IMR-90 (cell line): ENCODE data around the gene MED13. TPM values are rescaled to one million over a fixed set of nuclear protein-coding genes. Genes with fewer than 3 reads are reported as not detected.

Experiments
- ATAC-seq: fragments of 200-7000 bp; cut with Tn5 transposase; 2 replicates; pipeline ENCODE4 v1.9.1; 2020; ENCODE audit warnings: low read depth, mild to moderate bottlenecking, moderate library complexity
- BruUV-seq: library from RNA; stranded (reverse); fragments of 400-500 nt; replicated peaks from 2 replicates; lab custom pipeline; 2021; lab: Mats Ljungman, UMichigan
- CTCF ChIA-PET: fragments of 300-600 bp; formaldehyde crosslinking; extraction: SDS; loops from one replicate; lab custom pipeline; 2021; ENCODE audit warnings: antibody characterized with exemption; lab: Yijun Ruan, JAX
- POLR2A ChIA-PET: fragments of 300-600 bp; sonication (Branson Sonifier 250); formaldehyde crosslinking; loops from one replicate; lab custom pipeline; 2022; ENCODE audit warnings: antibody characterized with exemption; ENCODE audit not compliant: unreplicated experiment; lab: Charles Lee
- DNase-seq: peaks from one replicate; pipeline ENCODE4 v3.0.0; 2013
- H2AFZ ChIP-seq: replicated peaks from 2 replicates; pipeline ENCODE3; 2013; ENCODE audit warnings: low read length, mild to moderate bottlenecking; ENCODE audit not compliant: poor library complexity
- H2AK5ac ChIP-seq: 2 replicates; pipeline ENCODE4 v1.6.1; 2013; ENCODE audit warnings: low read depth, low read length, inconsistent platforms
- H2AK9ac ChIP-seq: replicated peaks from 2 replicates; pipeline ENCODE3; 2013; ENCODE audit warnings: mild to moderate bottlenecking, low read depth, low read length, moderate library complexity; ENCODE audit not compliant: poor library complexity
- H2BK120ac ChIP-seq: 2 replicates; pipeline ENCODE4 v1.6.1; 2013; ENCODE audit warnings: low read depth, low read length, inconsistent platforms
- H2BK15ac ChIP-seq: 3 replicates; pipeline ENCODE4 v1.6.1; 2013; ENCODE audit warnings: low read depth, low read length, inconsistent platforms
- H2BK20ac ChIP-seq: 2 replicates; pipeline ENCODE4 v1.6.1; 2013; ENCODE audit warnings: low read depth, mild to moderate bottlenecking, inconsistent platforms, low read length, moderate library complexity
- H2BK5ac ChIP-seq: 2 replicates; pipeline ENCODE4 v1.6.1; 2013; ENCODE audit warnings: mild to moderate bottlenecking, low read depth, low read length, inconsistent platforms; ENCODE audit not compliant: poor library complexity, severe bottlenecking
- H3K14ac ChIP-seq: replicated peaks from 2 replicates; pipeline ENCODE4 v1.6.1; 2013; ENCODE audit warnings: low read depth, low read length, inconsistent platforms
- H3K18ac ChIP-seq: 2 replicates; pipeline ENCODE4 v1.6.1; 2013; ENCODE audit warnings: low read depth, low read length, control low read depth
- H3K23ac ChIP-seq: 2 replicates; pipeline ENCODE4 v1.6.1; 2013; ENCODE audit warnings: low read depth, low read length, inconsistent platforms
- H3K27ac ChIP-seq: 2 replicates; pipeline ENCODE4 v1.5.1; 2013; ENCODE audit warnings: mild to moderate bottlenecking, control low read depth, low read length; ENCODE audit not compliant: insufficient read depth
- H3K27me3 ChIP-seq: 2 replicates; pipeline ENCODE4 v1.6.1; 2013; ENCODE audit warnings: low read length; ENCODE audit not compliant: control insufficient read depth, insufficient read depth
- H3K36me3 ChIP-seq: 2 replicates; pipeline ENCODE4 v1.6.1; 2013; ENCODE audit warnings: low read length, mixed read lengths; ENCODE audit not compliant: control insufficient read depth, insufficient read depth
- H3K4ac ChIP-seq: 2 replicates; pipeline ENCODE4 v1.6.1; 2013; ENCODE audit warnings: low read depth, low read length, inconsistent platforms
- H3K4me1 ChIP-seq: 2 replicates; pipeline ENCODE4 v1.6.1; 2013; ENCODE audit warnings: low read length, mixed read lengths; ENCODE audit not compliant: control insufficient read depth, insufficient read depth
- H3K4me2 ChIP-seq: 2 replicates; pipeline ENCODE4 v1.6.1; 2013; ENCODE audit warnings: low read depth, mild to moderate bottlenecking, control low read depth, low read length, moderate library complexity
- H3K4me3 ChIP-seq: 2 replicates; pipeline ENCODE4 v1.5.1; 2013; ENCODE audit warnings: low read depth, mild to moderate bottlenecking, control low read depth, low read length, moderate library complexity; ENCODE audit not compliant: insufficient read depth
- H3K56ac ChIP-seq: 2 replicates; pipeline ENCODE4 v1.6.1; 2013; ENCODE audit warnings: low read length, inconsistent platforms; ENCODE audit not compliant: insufficient read depth; ENCODE audit errors: extremely low read depth
- H3K79me1 ChIP-seq, 2 experiments: 2 replicates each; pipeline ENCODE4 v1.6.1; 2013; ENCODE audit warnings: low read length in 2 of 2, inconsistent platforms in 1 of 2, low read depth in 1 of 2
- H3K9ac ChIP-seq: 2 replicates; pipeline ENCODE4 v1.6.1; 2013; ENCODE audit warnings: low read depth, low read length, control low read depth
- H3K9me1 ChIP-seq: 2 replicates; pipeline ENCODE4 v1.6.1; 2013; ENCODE audit warnings: low read length, inconsistent platforms; ENCODE audit not compliant: insufficient read depth
- H3K9me3 ChIP-seq: 2 replicates; pipeline ENCODE4 v1.6.1; 2013; ENCODE audit warnings: low read length; ENCODE audit not compliant: control insufficient read depth, insufficient read depth
- H4K20me1 ChIP-seq: 2 replicates; pipeline ENCODE4 v1.6.1; 2013; ENCODE audit warnings: low read length, inconsistent platforms; ENCODE audit not compliant: insufficient read depth
- H4K5ac ChIP-seq: 2 replicates; pipeline ENCODE4 v1.6.1; 2013; ENCODE audit warnings: mild to moderate bottlenecking, low read depth, low read length, control low read depth
- H4K8ac ChIP-seq, 2 experiments: 2 replicates each; pipeline ENCODE4 v1.6.1; 2013; ENCODE audit warnings: low read depth in 2 of 2, low read length in 2 of 2, control low read depth in 1 of 2, inconsistent platforms in 1 of 2
- H4K91ac ChIP-seq: 2 replicates; pipeline ENCODE4 v1.6.1; 2013; ENCODE audit warnings: low read depth, low read length, inconsistent platforms; ENCODE audit not compliant: insufficient read depth
- BHLHE40 ChIP-seq: fragments of 150-350 bp; IDR thresholded peaks from 2 replicates; pipeline ENCODE4 v1.6.1; 2016; ENCODE audit warnings: mild to moderate bottlenecking, low read depth, low read length
- CEBPB ChIP-seq: IDR thresholded peaks from 2 replicates; pipeline ENCODE4 v1.6.1; 2012; ENCODE audit warnings: low read depth, low read length, improper control_type of control experiment
- CHD1 ChIP-seq: IDR thresholded peaks from 2 replicates; pipeline ENCODE4 v1.6.1; 2012; ENCODE audit warnings: low read depth, low read length, improper control_type of control experiment
- CTCF ChIP-seq: conservative IDR thresholded peaks from 2 replicates; pipeline ENCODE4 v1.5.1; 2012; ENCODE audit warnings: mild to moderate bottlenecking, low read depth, low read length, improper control_type of control experiment
- ELK1 ChIP-seq: fragments of 150-350 bp; IDR thresholded peaks from 2 replicates; pipeline ENCODE4 v1.6.1; 2016; ENCODE audit warnings: low read depth, mild to moderate bottlenecking, low read length, moderate library complexity, borderline replicate concordance
- FOS ChIP-seq: fragments of 150-350 bp; IDR thresholded peaks from 2 replicates; pipeline ENCODE4 v1.6.1; 2016; ENCODE audit warnings: low read depth, low read length
- MAFK ChIP-seq: IDR thresholded peaks from 2 replicates; pipeline ENCODE4 v1.6.1; 2012; ENCODE audit warnings: low read depth, low read length, improper control_type of control experiment
- MAZ ChIP-seq: IDR thresholded peaks from 2 replicates; pipeline ENCODE4 v1.6.1; 2012; ENCODE audit warnings: low read depth, mild to moderate bottlenecking, low read length, improper control_type of control experiment, moderate library complexity, borderline replicate concordance
- MXI1 ChIP-seq: IDR thresholded peaks from 2 replicates; pipeline ENCODE4 v1.6.1; 2012; ENCODE audit warnings: low read depth, mild to moderate bottlenecking, low read length, moderate library complexity, borderline replicate concordance
- NFE2L2 ChIP-seq: fragments of 150-350 bp; IDR thresholded peaks from 2 replicates; pipeline ENCODE4 v1.6.1; 2016; ENCODE audit warnings: low read depth, mild to moderate bottlenecking, low read length
- POLR2A ChIP-seq: IDR thresholded peaks from 2 replicates; pipeline ENCODE4 v1.6.1; 2012; ENCODE audit warnings: mild to moderate bottlenecking, low read depth, low read length
- RAD21 ChIP-seq: IDR thresholded peaks from 2 replicates; pipeline ENCODE4 v1.6.1; 2012; ENCODE audit warnings: low read length, improper control_type of control experiment
- RCOR1 ChIP-seq: IDR thresholded peaks from 2 replicates; pipeline ENCODE4 v1.6.1; 2012; ENCODE audit warnings: mild to moderate bottlenecking, low read length, improper control_type of control experiment; ENCODE audit not compliant: insufficient replicate concordance
- RFX5 ChIP-seq: IDR thresholded peaks from 2 replicates; pipeline ENCODE4 v1.8.0; 2012; ENCODE audit warnings: low read depth, mild to moderate bottlenecking, low read length, moderate library complexity
- SMC3 ChIP-seq: fragments of 150-350 bp; IDR thresholded peaks from 2 replicates; pipeline ENCODE4 v1.6.1; 2016; ENCODE audit warnings: low read depth, mild to moderate bottlenecking, antibody characterized with exemption, low read length, moderate library complexity
- USF2 ChIP-seq: fragments of 150-350 bp; IDR thresholded peaks from 2 replicates; pipeline ENCODE4 v1.6.1; 2017; ENCODE audit warnings: mild to moderate bottlenecking, antibody characterized with exemption, low read length, low read depth
- WGBS, 2 experiments: methylation state at CpG; one replicate each; pipeline versions ENCODE4 v1.1.5 to v1.1.7; 2013; ENCODE audit warnings: missing lambda C conversion rate in 2 of 2; ENCODE audit not compliant: insufficient read length in 1 of 2; ENCODE audit errors: extremely low coverage in 2 of 2; 5-methylcytosine and 5-hydroxymethylcytosine counted together
- dilution Hi-C: fragments of 300-500 bp; cut with HindIII; formaldehyde crosslinking; loops from one replicate; pipeline ENCODE4 v1.14.3; 2018; ENCODE audit warnings: low sequenced_read_pairs; ENCODE audit not compliant: unreplicated experiment
- in situ Hi-C: fragments of 300-500 bp; cut with MboI; formaldehyde crosslinking; loops from 3 replicates; pipeline ENCODE4 v1.14.3; 2019; ENCODE audit warnings: low sequenced_read_pairs, inconsistent platforms, mixed read lengths
- intact Hi-C: fragments of 100-400 bp; cut with micrococcal nuclease; formaldehyde crosslinking; loops from 2 replicates; pipeline ENCODE4 v1.10.0; 2022
- polyA plus RNA-seq, 3 experiments: library from polyadenylated mRNA; depleted of rRNA; stranded (reverse); fragments of >200 nt; gene quantifications; 2 replicates each; pipeline ENCODE4 v1.2.3, GENCODE V29; 2012; ENCODE audit warnings: low replicate concordance in 1 of 3
- total RNA-seq: library from RNA; depleted of rRNA; stranded (reverse); fragments of >200 nt; gene quantifications from 2 replicates; pipeline ENCODE4 v1.2.3, GENCODE V29; 2012

The MED13 gene
- total and polyA plus RNA-seq, 2 of the 4 experiments (the other 2 are of a cell fraction), result 9.7 to 67.2 TPM

- POLR2A ChIA-PET, result no interaction called here
- H3K9me1 ChIP-seq, result peaks cover 3% of the 10 kb centered on the region; the same call in 1 of the 2 replicates
- intact Hi-C loops, result loop anchor here (5.0 kb wide), 1 partner anchor 65 kb away; no protein-coding TSS in a partner anchor
Measured at GRCh38 chr17:61986898-61987297, 78.2 kb downstream of the MED13 start.

More at GRCh38 chr17:61986898-61987297, 78.2 kb downstream of the MED13 start:
- no peak overlapping the region for H4K91ac ChIP-seq
- H3K4ac ChIP-seq, result no peak overlapping the region
- no peak overlapping the region for H3K4me2 ChIP-seq
- no peak overlapping the region for H3K27ac ChIP-seq
- dilution Hi-C loops (no loop called here), in situ Hi-C loops (no loop called here)
- H4K20me1 ChIP-seq, result no peaks in the 10 kb centered on the region
- H3K14ac ChIP-seq, result no peak overlapping the region
- H3K56ac ChIP-seq, result no peak overlapping the region
- no peak overlapping the region for H3K9ac ChIP-seq
- no peak overlapping the region for H2AK9ac ChIP-seq
- no peak overlapping the region for H3K23ac ChIP-seq
- no peak for ATAC-seq
- no peak overlapping the region for H2AFZ ChIP-seq
- no peak overlapping the region for H2BK20ac ChIP-seq
- peaks cover 13 to 30% of the 10 kb centered on the region in 2 experiments for H3K79me1 ChIP-seq
- CTCF ChIA-PET, result no interaction called here
- no peak overlapping the region for H3K18ac ChIP-seq
- H3K9me3 ChIP-seq, result no peaks in the 10 kb centered on the region
- no peak overlapping the region for H3K4me3 ChIP-seq
- no peak overlapping the region for H4K5ac ChIP-seq
- peaks cover 39% of the 10 kb centered on the region for H3K36me3 ChIP-seq
- H2BK120ac ChIP-seq, result no peak overlapping the region
- no peak overlapping the region for H4K8ac ChIP-seq
- no peaks in the 10 kb centered on the region for H3K4me1 ChIP-seq
- H2BK5ac ChIP-seq, result no peak overlapping the region
- no peak for DNase-seq
- WGBS, 2 experiments, result no CpG with 5 or more reads among the region's 5 CpGs
- no peaks in the 10 kb centered on the region for H3K27me3 ChIP-seq
- TF ChIP-seq RCOR1, result no peak
- no peak for TF ChIP-seq USF2
- TF ChIP-seq NFE2L2, result no peak
- no peak for TF ChIP-seq RAD21
- TF ChIP-seq CHD1, result no peak
- TF ChIP-seq CEBPB, result no peak
- no peak for TF ChIP-seq BHLHE40
- TF ChIP-seq SMC3, result no peak
- no peak for TF ChIP-seq RFX5
- no peak for TF ChIP-seq CTCF
- no peak for TF ChIP-seq MAFK
- no peak for TF ChIP-seq ELK1
- no peak for TF ChIP-seq MAZ
- TF ChIP-seq MXI1, result no peak
- no peak for TF ChIP-seq FOS
- TF ChIP-seq POLR2A, result no peak
- no peak overlapping the region for H2BK15ac ChIP-seq
- no TSS peak for BruUV-seq
- no peak overlapping the region for H2AK5ac ChIP-seq
